Testis (tissue), 3 donors: ENCODE results near the gene ACKR1. TPM values are rescaled to one million over a fixed set of nuclear protein-coding genes. Genes with fewer than 3 reads are reported as not detected.

Experiments used
- DNase-seq: peaks from one replicate; pipeline ENCODE4 v3.0.0-alpha.2; 2019
- H3K27ac ChIP-seq, 2 donors: fragments of 200-600 bp; sonication (generic); one replicate each; pipeline ENCODE4 v1.5.1; 2019
- H3K27me3 ChIP-seq: fragments of 200-600 bp; sonication (generic); one replicate; pipeline ENCODE4 v1.5.1; 2019
- H3K36me3 ChIP-seq: fragments of 200-600 bp; sonication (generic); one replicate; pipeline ENCODE4 v1.5.1; 2017; ENCODE audit warnings: low read depth; ENCODE audit errors: missing control alignments
- H3K4me1 ChIP-seq: fragments of 200-600 bp; sonication (generic); one replicate; pipeline ENCODE4 v1.5.1; 2019
- H3K4me3 ChIP-seq, 2 donors: fragments of 200-600 bp; sonication (generic); one replicate each; pipeline ENCODE4 v1.5.1; 2017 to 2019
- H3K9me3 ChIP-seq: fragments of 200-600 bp; sonication (generic); one replicate; pipeline ENCODE4 v1.5.1; 2017
- CTCF ChIP-seq, 3 experiments: fragments of 450-650 bp in 2 of 3; fragments of 200-600 bp in 1 of 3; sonication (generic) in 1 of 3; IDR thresholded peaks; one replicate each; pipeline ENCODE4 v1.5.1; 2016 to 2019; ENCODE audit warnings: antibody characterized with exemption in 3 of 3, mild to moderate bottlenecking in 2 of 3, moderate library complexity in 1 of 3
- POLR2A ChIP-seq: fragments of 450-650 bp; IDR thresholded peaks from one replicate; pipeline ENCODE4 v1.6.1; 2017; ENCODE audit warnings: antibody characterized with exemption, mild to moderate bottlenecking, moderate library complexity
- WGBS, 2 donors: methylation state at CpG; one replicate each; pipeline ENCODE4 v1.1.5; 2018; 5-methylcytosine and 5-hydroxymethylcytosine counted together
- intact Hi-C: fragments of 100-400 bp; cut with DNase I; formaldehyde crosslinking; loops from one replicate; pipeline ENCODE4 v1.15.1; 2023; ENCODE audit warnings: low total_unique reads
- polyA plus RNA-seq: library from polyadenylated mRNA; stranded (reverse); fragments of 350-450 nt; fragmentation: Illumina TruSeq; extraction: RNeasy Lipid Tissue Mini Kit (QIAGEN cat#74804); gene quantifications from one replicate; pipeline ENCODE4 v1.2.3, GENCODE V29; 2014; ENCODE audit warnings: low read depth, low replicate concordance; ENCODE audit not compliant: insufficient read depth
- total RNA-seq, 2 donors: library from RNA; depleted of rRNA; stranded (reverse); fragments of >200 nt; gene quantifications; one replicate each; pipeline ENCODE4 v1.2.3, GENCODE V29; 2016

Gene ACKR1
- total and polyA plus RNA-seq, 3 donors from 2014 or later, result 14.9 to 26.9 (median 16.6) TPM

GRCh38 chr1:159203610-159204009 is 1.1 kb upstream of the ACKR1 start:
- no peak for DNase-seq
- H3K4me1 ChIP-seq, result no peaks in the 10 kb centered on the region
- no peaks in the 10 kb centered on the region for H3K9me3 ChIP-seq
- H3K27ac ChIP-seq, result no peak overlapping the region
- 67 to 80% methylated on average over 6 of the region's 6 CpGs for WGBS, 2 donors
- intact Hi-C loops, result no loop called here
- no peaks in the 10 kb centered on the region for H3K27me3 ChIP-seq
- no peak overlapping the region for H3K4me3 ChIP-seq
- TF ChIP-seq POLR2A (no peak), CTCF (IDR thresholded peaks at IDR 0.05) (no peak)
- H3K36me3 ChIP-seq, result no peaks in the 10 kb centered on the region

DNA sequence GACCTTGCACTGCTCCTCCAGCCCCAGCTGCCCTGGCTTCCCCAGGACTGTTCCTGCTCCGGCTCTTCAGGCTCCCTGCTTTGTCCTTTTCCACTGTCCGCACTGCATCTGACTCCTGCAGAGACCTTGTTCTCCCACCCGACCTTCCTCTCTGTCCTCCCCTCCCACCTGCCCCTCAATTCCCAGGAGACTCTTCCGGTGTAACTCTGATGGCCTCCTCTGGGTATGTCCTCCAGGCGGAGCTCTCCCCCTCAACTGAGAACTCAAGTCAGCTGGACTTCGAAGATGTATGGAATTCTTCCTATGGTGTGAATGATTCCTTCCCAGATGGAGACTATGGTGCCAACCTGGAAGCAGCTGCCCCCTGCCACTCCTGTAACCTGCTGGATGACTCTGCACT is 550 bp downstream of the ACKR1 start:
- H3K27ac ChIP-seq, result no peak overlapping the region
- no peaks in the 10 kb centered on the region for H3K9me3 ChIP-seq
- no peaks in the 10 kb centered on the region for H3K4me1 ChIP-seq
- no peak for DNase-seq
- no peak for TF ChIP-seq CTCF (IDR thresholded peaks at IDR 0.05)
- TF ChIP-seq POLR2A, result no peak
- no peak overlapping the region for H3K4me3 ChIP-seq
- intact Hi-C loops, result no loop called here
- no peaks in the 10 kb centered on the region for H3K36me3 ChIP-seq
- WGBS, 2 donors, result 53 to 62% methylated on average over 6 of the region's 6 CpGs
- H3K27me3 ChIP-seq, result no peaks in the 10 kb centered on the region

- no peak overlapping the region for H3K27ac ChIP-seq
- TF ChIP-seq POLR2A, result no peak
- no peak for TF ChIP-seq CTCF (IDR thresholded peaks at IDR 0.05)
- no peaks in the 10 kb centered on the region for H3K27me3 ChIP-seq
- H3K9me3 ChIP-seq, result no peaks in the 10 kb centered on the region
- 87 to 98% methylated on average over 4 of the region's 4 CpGs for WGBS, 2 donors
- intact Hi-C loops, result no loop called here
- H3K36me3 ChIP-seq, result no peaks in the 10 kb centered on the region
- H3K4me1 ChIP-seq, result no peaks in the 10 kb centered on the region
- no peak overlapping the region for H3K4me3 ChIP-seq
- DNase-seq, result no peak
Observed at GRCh38 chr1:159206110-159206509, 1.4 kb downstream of the ACKR1 start.

DNA sequence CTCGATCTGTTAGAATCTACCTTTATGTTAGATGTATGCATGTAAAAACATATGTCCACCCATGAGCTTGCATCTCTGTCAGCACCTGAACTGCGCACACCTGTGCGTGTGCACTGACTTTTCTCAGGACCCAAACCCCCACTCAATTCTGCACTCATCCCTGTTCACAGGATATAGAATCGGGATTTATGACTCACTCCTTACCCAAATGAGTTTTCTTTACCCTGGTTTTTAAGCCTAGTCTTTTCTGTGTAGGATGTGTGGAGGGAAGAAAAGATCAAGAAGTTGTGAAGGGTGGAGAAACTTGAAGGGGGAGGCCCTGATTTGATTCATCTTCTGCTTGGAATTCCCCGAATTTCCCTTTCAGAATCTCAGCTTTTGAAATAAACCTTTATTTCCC is 2.4 kb downstream of the ACKR1 start:
- no peaks in the 10 kb centered on the region for H3K27me3 ChIP-seq
- no peak for DNase-seq
- intact Hi-C loops, result no loop called here
- 84 to 90% methylated on average over 5 of the region's 5 CpGs for WGBS, 2 donors
- no peaks in the 10 kb centered on the region for H3K36me3 ChIP-seq
- TF ChIP-seq POLR2A (no peak), CTCF (IDR thresholded peaks at IDR 0.05) (no peak)
- no peak overlapping the region for H3K4me3 ChIP-seq
- H3K9me3 ChIP-seq, result no peaks in the 10 kb centered on the region
- no peak overlapping the region for H3K27ac ChIP-seq
- no peaks in the 10 kb centered on the region for H3K4me1 ChIP-seq

DNA sequence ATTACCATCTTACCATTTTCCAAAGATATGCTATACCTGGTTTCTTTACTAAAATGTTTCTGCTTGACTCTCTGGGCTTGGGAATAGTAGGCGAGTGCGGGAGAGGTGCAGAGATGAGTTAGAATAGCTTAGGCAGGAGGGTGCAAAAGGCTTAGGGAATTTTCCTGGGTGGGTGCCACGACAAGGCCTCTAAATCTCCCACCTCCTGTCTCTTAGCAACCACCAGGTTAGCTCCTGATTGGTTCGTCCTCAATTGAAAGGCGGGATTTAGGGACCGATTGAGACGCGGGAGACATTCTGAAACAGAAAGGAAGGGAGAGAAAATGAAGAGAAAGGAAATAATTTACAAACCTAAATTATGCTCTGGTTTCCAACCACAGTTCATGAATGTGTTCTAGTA is 3.1 kb downstream of the ACKR1 start:
- TF ChIP-seq CTCF (IDR thresholded peaks at IDR 0.05), result no peak
- TF ChIP-seq POLR2A, result no peak
- Histone ChIP-seq H3K36me3 (no peaks in the 10 kb centered on the region), H3K27ac (no peak overlapping the region), H3K4me3 (no peak overlapping the region), H3K9me3 (no peaks in the 10 kb centered on the region), H3K27me3 (no peaks in the 10 kb centered on the region), H3K4me1 (no peaks in the 10 kb centered on the region)
- WGBS, 2 donors, result 19 to 21% methylated on average over 8 of the region's 8 CpGs
- DNase-seq, result no peak
- intact Hi-C loops, result no loop called here
